GM12874 (cell line): ENCODE measurements around the gene ADSS2.

Source experiments
- TF ChIP-seq, protein P1 (sequence below): IDR thresholded peaks from 2 replicates; pipeline ENCODE4 v1.5.1; 2011; ENCODE audit warnings: low read depth, mild to moderate bottlenecking, control low read depth, low read length, moderate library complexity; ENCODE audit not compliant: insufficient read depth

Gene ADSS2

GRCh38 chr1:244437086-244437468, 14.6 kb downstream of the ADSS2 start:
- TF ChIP-seq, protein P1, sequence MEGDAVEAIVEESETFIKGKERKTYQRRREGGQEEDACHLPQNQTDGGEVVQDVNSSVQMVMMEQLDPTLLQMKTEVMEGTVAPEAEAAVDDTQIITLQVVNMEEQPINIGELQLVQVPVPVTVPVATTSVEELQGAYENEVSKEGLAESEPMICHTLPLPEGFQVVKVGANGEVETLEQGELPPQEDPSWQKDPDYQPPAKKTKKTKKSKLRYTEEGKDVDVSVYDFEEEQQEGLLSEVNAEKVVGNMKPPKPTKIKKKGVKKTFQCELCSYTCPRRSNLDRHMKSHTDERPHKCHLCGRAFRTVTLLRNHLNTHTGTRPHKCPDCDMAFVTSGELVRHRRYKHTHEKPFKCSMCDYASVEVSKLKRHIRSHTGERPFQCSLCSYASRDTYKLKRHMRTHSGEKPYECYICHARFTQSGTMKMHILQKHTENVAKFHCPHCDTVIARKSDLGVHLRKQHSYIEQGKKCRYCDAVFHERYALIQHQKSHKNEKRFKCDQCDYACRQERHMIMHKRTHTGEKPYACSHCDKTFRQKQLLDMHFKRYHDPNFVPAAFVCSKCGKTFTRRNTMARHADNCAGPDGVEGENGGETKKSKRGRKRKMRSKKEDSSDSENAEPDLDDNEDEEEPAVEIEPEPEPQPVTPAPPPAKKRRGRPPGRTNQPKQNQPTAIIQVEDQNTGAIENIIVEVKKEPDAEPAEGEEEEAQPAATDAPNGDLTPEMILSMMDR, result no peak

DNA sequence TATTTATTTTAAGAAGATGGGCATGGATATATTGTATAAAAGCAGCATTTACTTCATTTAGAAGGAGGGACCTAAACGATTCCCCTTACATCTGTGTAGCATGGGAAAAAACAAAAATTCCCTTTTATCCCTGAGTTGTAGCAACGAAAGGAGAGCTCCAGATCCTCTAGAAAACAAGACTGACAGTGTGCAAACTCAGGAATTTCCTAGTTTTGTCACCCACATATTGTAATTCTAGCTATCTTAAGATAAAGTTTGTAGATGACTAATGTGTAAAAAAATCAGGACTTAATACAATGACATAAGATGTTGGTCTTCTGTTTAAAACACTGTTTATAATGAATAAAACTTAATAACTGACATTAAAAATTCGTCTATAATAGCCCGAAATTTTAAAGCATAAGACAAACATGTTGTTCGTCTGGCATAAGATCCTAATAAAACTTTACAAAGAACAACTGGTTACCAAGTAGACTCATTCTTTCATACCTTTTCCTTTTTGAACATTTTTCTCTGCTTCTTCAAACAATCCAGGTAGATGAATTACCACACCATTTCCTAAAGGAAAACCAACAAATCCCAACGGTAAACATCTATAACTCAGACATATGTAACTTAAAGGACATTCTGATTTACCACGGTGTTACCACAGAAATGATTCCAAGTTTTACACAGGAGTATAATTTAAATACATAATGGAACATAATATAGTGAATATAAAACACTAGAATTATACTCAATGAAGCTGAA, 15.2 kb downstream of the ADSS2 start:
- TF ChIP-seq, protein P1, result no peak

- TF ChIP-seq, protein P1, result no peak
Observed at GRCh38 chr1:244435562-244436205, 16.0 kb downstream of the ADSS2 start.

GRCh38 chr1:244431166-244431565, 20.5 kb downstream of the ADSS2 start:
- TF ChIP-seq, protein P1, result no peak

DNA sequence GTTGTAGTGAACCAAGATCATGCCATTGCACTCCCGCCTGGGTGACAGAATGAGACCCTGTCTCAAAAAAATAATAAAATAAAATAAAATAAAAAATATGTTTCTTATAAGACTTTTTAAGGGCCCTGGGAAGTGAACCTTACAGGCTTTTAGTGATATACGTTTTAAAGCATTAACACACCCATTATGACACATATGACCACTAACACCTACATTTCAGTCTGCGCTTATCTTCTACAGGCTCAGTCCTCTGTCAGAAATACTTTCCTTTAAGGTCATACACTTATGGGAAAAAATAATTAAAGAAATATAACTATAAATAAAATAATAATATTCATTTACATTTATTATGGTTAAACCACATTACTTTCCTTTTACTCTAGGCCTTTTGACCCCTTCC, 21.9 kb downstream of the ADSS2 start:
- TF ChIP-seq, protein P1, result no peak

- TF ChIP-seq, protein P1, result no peak
Observed at GRCh38 chr1:244427647-244428046, 24.1 kb downstream of the ADSS2 start.

DNA sequence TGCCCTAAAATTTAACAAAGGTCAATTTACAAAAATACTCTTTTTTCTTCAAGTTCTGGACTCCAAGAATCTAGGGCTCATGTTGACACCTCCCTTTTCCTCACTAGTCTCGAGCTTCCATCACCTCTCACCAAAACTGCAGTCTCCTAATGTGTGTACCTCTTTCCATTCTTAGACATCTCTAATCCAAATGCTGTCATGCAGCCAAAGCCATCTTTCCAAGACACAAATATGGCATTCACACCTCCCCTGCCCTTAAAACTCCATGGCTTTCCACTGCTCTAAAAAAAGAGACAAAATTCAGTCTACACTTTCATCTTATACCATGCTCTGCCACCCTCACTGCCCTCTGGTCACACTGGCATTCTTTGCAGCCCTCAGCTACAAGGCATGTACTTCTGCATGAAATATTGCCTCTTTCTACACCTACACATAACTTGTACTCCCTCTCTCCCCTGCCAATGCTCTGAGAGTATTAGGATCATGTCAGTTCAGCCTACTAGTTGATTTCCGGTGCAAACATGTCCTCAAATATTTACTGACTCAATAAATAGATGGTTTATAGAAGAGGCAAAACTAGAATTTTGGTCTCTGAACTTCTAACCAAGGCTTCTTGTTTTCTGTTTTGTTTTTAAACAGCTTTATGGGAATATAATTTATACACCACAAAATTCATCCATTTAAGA, 26.9 kb downstream of the ADSS2 start:
- TF ChIP-seq, protein P1, result no peak
